Prostate gland (tissue), 2 donors: ENCODE results near the gene KCNJ15.

ENCODE experiments used
- POLR2A ChIP-seq: fragments of 450-650 bp; IDR thresholded peaks from one replicate; pipeline ENCODE4 v1.6.1; 2016; ENCODE audit warnings: antibody characterized with exemption, mild to moderate bottlenecking
- POLR2AphosphoS5 ChIP-seq: sonication (generic); formaldehyde crosslinking; IDR thresholded peaks from one replicate; pipeline ENCODE4 v1.6.1; 2017; ENCODE audit warnings: antibody characterized with exemption
- TF ChIP-seq, protein P1 (sequence below), 4 experiments: fragments of 200-600 bp in 2 of 4; fragments of 450-650 bp in 2 of 4; sonication (generic) in 2 of 4; IDR thresholded peaks; 1 replicate in 3 of 4; 2 replicates in 1 of 4; pipeline ENCODE4 v1.5.1; 2016 to 2019; ENCODE audit warnings: antibody characterized with exemption in 4 of 4, mild to moderate bottlenecking in 2 of 4, moderate library complexity in 2 of 4

DNA sequence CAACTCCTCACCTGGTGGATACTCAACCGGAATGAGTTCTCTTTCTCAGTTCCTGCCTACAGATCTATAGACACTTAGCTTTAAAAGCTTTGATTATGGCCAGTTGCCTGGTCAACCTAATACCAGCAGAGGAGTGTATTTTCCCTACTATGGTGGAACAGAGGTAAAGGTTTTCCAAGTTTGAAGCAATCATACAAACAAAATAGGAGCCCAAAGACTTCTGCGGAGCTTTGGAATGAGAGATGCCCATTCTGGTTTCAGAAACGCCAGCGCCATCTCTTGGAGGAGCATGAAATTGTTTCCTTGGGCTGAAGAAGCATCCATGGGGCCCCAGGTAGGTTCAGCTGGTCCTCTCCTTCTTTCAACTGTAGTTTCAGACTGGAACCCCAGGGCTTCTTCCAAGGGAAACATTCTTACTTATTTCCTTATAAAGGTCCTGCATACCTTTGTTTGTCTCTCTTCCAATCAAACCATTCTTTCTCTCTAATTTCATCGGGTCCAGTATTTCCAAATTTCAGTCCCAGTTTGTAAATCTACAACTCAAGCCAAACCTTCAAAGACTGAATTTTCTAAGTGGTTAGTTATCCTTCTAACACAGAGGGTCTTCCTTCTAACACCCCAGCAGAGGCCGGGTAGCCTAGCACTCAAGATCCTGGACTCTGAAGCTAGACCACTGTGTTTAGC is 95.9 kb downstream of the KCNJ15 start:
- TF ChIP-seq, protein P1, sequence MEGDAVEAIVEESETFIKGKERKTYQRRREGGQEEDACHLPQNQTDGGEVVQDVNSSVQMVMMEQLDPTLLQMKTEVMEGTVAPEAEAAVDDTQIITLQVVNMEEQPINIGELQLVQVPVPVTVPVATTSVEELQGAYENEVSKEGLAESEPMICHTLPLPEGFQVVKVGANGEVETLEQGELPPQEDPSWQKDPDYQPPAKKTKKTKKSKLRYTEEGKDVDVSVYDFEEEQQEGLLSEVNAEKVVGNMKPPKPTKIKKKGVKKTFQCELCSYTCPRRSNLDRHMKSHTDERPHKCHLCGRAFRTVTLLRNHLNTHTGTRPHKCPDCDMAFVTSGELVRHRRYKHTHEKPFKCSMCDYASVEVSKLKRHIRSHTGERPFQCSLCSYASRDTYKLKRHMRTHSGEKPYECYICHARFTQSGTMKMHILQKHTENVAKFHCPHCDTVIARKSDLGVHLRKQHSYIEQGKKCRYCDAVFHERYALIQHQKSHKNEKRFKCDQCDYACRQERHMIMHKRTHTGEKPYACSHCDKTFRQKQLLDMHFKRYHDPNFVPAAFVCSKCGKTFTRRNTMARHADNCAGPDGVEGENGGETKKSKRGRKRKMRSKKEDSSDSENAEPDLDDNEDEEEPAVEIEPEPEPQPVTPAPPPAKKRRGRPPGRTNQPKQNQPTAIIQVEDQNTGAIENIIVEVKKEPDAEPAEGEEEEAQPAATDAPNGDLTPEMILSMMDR (IDR thresholded peaks at IDR 0.05): peak; percentile 49 to 83 (median 70)
- TF ChIP-seq POLR2AphosphoS5 (peak; percentile 35), POLR2A (no peak)
